NCI-H1436 treated with DMSO at 0.1 percent for 48 hours (cell line): ENCODE measurements around the gene SH3RF3.
"Not testable (repeated sequence)": the region's sequence is repeated elsewhere in the genome, so short reads cannot be mapped to it uniquely, and the experiment has no call there.

ENCODE experiments used
- DNase-seq: peaks from one replicate; lab custom pipeline; 2025; lab: John Stamatoyannopoulos, UW

Gene SH3RF3

DNA sequence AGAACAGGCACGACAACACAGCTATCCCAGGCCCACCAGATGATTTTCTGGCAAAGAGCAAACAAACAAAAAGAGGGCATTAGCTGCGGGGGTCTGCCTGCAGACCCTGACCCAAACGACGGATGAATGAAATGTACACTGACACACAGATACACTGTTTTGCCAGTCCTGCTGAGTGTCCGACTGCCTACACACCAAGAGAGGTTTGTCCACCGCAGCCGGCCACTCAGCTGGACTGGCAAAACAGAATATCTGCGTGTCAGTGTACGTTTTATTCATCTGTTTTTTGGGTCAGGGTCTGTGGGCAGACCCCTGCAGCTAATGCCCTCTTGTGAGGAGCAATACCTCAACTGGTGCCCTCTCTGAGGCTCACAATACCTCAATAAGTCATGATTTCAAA, 10.7 kb upstream of the SH3RF3 start:
- DNase-seq, result no peak

GRCh38 chr2:109120166-109120565, 8.8 kb upstream of the SH3RF3 start:
- DNase-seq, result no peak

DNA sequence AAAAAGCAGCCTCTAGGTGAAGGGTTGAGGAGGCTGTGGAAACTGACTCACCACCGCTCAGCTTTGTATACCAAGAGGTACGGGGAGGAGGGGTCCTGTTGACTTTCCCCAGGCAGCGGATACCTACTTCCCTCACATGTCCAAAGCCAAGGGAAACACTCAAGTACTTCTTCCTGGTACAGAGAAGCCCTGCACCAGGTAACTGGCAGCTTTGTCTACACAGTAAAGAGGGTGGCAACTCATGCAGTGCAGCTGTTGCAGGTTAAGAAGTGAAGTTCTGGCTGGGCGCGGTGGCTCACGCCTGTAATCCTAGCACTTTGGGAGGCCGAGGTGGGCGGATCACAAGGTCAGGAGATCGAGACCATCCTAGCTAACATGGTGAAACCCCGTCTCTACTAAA, 8.3 kb upstream of the SH3RF3 start:
- DNase-seq, result not testable (repeated sequence)

GRCh38 chr2:109123586-109124201, 5.3 kb upstream of the SH3RF3 start:
- no peak for DNase-seq

- no peak for DNase-seq
Measured at GRCh38 chr2:109124982-109125592, 3.9 kb upstream of the SH3RF3 start.

- DNase-seq, result no peak
Measured at GRCh38 chr2:109125593-109126500, 3.2 kb upstream of the SH3RF3 start.

GRCh38 chr2:109126501-109126860, 2.5 kb upstream of the SH3RF3 start:
- no peak for DNase-seq

DNA sequence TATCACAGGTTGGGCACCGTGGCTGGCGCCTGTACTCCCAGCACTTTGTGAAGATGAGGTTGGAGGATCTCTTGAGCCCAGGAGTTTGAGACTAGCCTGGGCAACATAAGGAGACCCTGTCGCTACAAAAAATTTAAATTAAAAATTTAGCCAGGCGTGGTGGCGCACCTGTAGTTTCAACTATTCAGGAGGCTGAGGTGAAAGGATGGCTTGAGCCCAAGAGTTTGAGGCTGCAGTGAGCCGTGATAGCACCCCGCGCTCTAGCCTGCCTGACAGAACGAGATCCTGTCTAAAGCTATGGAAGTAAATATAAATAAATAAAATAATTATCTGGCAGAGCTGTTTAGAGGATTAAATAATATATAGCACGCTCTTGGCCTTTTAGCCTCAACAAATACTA, 1.4 kb upstream of the SH3RF3 start:
- no peak for DNase-seq

DNA sequence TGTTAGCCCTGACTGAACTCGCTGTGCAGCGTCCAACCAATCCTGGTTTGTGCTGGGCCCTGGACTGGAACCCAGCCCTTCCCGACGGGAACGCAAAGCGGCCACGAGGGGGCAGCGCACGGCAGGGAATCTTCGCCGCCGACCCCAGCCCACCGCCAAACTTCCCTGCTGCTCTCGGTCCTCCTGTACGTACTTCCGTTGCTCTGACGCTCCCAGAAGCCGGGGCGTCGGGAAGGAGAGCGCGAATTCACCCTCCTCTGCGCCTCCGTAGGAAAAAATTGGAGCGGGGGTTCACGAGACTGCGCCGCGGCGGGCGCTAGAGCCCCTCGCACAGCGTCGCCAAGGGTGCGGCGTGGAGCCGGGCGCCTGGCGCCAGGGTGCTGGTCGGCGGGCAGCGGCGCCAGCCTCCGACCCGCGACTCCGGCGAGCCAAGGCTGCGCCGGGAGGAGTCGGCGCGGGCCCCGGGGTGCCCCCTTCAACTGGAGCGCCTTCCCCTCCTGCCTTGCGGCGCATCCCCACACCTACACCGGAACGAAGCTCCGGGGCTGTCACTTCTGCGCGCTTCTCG, 873 bp upstream of the SH3RF3 start:
- DNase-seq, result peak; percentile 5

- no peak for DNase-seq
Measured at GRCh38 chr2:109129356-109129920, 433 bp downstream of the SH3RF3 start.

- DNase-seq, result no peak
Measured at GRCh38 chr2:109129921-109130722, 1.1 kb downstream of the SH3RF3 start.

DNA sequence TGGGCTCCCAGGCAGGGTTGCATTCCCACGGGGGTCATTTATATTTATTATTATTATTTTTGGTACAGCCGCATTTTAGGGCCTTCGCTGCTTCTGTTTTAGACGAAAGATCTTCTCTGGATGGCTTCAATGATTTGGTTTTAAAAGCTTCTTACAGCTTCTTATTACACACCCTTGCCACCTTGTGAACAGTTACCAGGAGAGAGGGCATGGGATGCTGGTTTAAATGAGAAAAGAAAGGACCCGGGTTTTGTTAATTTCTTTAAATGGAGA, 1.7 kb downstream of the SH3RF3 start:
- DNase-seq, result no peak

GRCh38 chr2:109131777-109132176, 2.8 kb downstream of the SH3RF3 start:
- no peak for DNase-seq

GRCh38 chr2:109132626-109133025, 3.6 kb downstream of the SH3RF3 start:
- no peak for DNase-seq

DNA sequence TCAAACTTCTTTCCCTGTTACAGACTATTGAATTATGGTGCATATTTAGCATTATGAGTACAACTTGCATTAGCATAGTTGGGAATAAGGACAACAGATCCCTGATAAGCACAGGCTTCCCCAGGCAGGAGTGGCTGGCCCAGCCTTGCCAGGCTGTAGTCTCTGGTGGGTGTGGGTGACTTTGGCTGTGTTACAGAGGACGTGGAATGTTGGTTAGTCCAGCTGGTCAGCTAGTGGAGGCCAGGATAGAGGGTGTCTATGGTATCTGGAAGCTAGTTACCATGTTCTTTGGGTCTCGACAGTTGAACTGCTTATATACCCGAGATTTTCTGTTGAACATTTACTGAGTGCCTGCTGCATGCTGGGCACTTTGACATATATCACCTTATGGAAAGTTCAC, 4.7 kb downstream of the SH3RF3 start:
- DNase-seq, result no peak

DNA sequence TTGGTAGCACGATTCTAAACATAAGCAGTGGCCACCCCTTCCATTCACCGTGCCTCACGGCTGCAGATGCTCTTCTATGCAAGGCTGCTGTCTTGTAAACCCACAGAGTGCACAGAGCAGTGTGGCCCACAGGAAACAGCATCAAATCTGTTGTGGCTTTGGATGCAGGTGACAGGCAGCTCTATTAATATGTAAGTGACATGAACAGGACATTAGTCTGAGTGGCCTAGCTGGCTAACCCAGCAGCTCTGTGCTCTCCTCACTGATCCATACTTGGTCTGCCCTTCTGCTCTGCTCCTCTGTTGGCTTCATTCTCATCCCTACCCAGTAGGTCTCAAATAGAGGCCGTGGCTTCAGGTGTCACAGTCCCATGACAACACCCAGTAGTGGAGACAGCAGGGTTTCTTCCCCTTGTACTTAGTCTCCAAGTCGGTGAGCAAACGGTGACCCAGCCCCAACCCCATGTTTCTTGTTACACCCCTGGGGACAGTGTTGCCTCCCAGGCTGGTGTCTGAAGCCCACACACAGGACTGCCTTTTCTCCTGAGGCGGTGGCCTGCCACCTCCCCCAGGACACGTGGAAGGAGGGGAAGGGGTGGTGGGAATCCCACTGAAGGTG, 5.8 kb downstream of the SH3RF3 start:
- no peak for DNase-seq

DNA sequence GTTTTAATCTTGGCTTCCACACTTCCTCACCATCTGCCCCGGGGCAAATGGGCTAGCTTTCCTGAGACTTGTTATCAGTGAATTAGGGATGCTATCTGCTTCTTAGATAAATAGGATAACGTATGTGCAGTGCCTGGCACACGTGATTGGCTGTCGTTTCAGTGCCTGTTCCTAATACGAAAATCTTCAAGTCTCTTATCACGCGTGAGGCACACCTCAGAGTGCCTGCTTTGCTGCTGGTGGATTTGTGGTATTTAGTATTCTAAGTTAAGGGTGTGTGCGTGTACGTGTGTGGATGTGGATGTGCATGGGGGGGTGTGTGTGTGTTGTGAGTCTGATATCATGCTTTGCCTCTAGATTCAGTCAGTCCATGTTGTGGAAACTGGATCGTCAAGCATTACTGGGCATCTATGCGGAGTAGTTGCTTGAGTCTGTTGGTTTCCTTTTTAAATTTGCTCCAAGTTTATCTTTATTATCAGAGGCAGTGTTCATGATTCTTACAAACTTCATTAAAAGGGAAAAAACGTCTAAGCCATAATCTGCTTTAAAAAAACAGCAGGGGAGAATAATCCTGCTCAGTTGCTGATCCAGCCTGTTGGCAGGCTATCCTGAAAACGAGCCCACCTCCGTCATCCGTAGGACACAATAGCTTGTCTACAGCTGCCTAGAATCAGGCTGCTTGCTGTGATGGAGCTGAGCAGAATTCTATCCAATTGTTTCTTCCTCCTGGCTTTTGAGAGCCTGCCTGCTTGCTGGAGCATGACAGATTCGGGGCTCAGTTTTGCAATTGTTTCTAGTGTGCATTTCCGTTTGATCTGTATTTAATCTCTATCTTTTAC, 6.6 kb downstream of the SH3RF3 start:
- no peak for DNase-seq

GRCh38 chr2:109136542-109136941, 7.5 kb downstream of the SH3RF3 start:
- no peak for DNase-seq

GRCh38 chr2:109137616-109138015, 8.6 kb downstream of the SH3RF3 start:
- no peak for DNase-seq

- no peak for DNase-seq
Measured at GRCh38 chr2:109138449-109138848, 9.4 kb downstream of the SH3RF3 start.

DNA sequence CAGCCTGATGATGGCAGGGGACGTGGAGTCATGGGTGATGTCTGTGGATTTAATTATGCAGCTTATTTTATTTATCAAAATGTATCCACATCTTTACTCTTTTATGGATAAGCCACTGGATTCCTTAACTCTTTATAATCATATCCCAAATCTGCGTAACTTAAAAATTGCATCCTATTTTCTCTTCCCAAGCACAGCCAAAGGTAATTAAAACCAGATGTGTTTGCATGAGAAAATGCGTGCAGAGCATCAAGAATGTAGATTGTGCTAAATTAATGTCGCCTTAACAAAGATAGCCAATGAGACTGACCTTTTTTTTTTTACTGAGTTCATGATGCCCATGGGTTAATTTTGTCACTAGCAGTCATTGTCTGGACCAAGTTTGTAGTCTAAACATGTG, 10.0 kb downstream of the SH3RF3 start:
- DNase-seq, result no peak
